Neural progenitor cell (in vitro differentiated cells): Measurements from ENCODE around the gene SMARCD3. TPM values are rescaled to one million over a fixed set of nuclear protein-coding genes. Genes with fewer than 3 reads are reported as not detected.
A peak's percentile ranks its signal among the peaks of the same experiment; 100 is the strongest.

Experiments used
- DNase-seq: peaks from one replicate; pipeline ENCODE4 v3.0.0-alpha.2; 2016; ENCODE audit warnings: low spot score
- H2AFZ ChIP-seq: fragments of 200-600 bp; sonication (generic); replicated peaks from 2 replicates; pipeline ENCODE4 v1.6.1; 2016; ENCODE audit warnings: antibody characterized with exemption
- H3F3A ChIP-seq: fragments of 200-600 bp; sonication (generic); 2 replicates; pipeline ENCODE4 v1.6.1; 2016; ENCODE audit warnings: antibody characterized with exemption, low read depth
- H3K27ac ChIP-seq: fragments of 200-600 bp; sonication (generic); 2 replicates; pipeline ENCODE4 v1.5.1; 2016; ENCODE audit warnings: mild to moderate bottlenecking
- H3K27me3 ChIP-seq: fragments of 200-600 bp; sonication (generic); 2 replicates; pipeline ENCODE4 v1.6.1; 2016; ENCODE audit warnings: mild to moderate bottlenecking, moderate library complexity
- H3K36me3 ChIP-seq: fragments of 200-600 bp; sonication (generic); 2 replicates; pipeline ENCODE4 v1.5.1; 2016
- H3K4me1 ChIP-seq: fragments of 200-600 bp; sonication (generic); 2 replicates; pipeline ENCODE4 v1.6.1; 2016; ENCODE audit warnings: mixed run types
- H3K4me2 ChIP-seq: fragments of 200-600 bp; sonication (generic); 2 replicates; pipeline ENCODE4 v1.6.1; 2016
- H3K4me3 ChIP-seq: fragments of 200-600 bp; sonication (generic); 2 replicates; pipeline ENCODE4 v1.5.1; 2016
- H3K79me2 ChIP-seq: fragments of 200-600 bp; sonication (generic); 2 replicates; pipeline ENCODE4 v1.6.1; 2016; ENCODE audit warnings: low read depth
- H3K9ac ChIP-seq: fragments of 200-600 bp; sonication (generic); 2 replicates; pipeline ENCODE4 v1.6.1; 2016
- H3K9me3 ChIP-seq: fragments of 200-600 bp; sonication (generic); 2 replicates; pipeline ENCODE4 v1.5.1; 2016; ENCODE audit warnings: low read depth
- H4K20me1 ChIP-seq: fragments of 200-600 bp; sonication (generic); 2 replicates; pipeline ENCODE4 v1.6.1; 2016; ENCODE audit warnings: low read depth
- H3K27ac Mint-ChIP-seq: 3 replicates; pipeline ENCODE4 v1.8.0; 2021; ENCODE audit warnings: mixed read lengths
- H3K27me3 Mint-ChIP-seq: 2 replicates; pipeline ENCODE4 v1.8.0; 2022; ENCODE audit warnings: low read depth, mild to moderate bottlenecking, inconsistent platforms, moderate library complexity, mixed read lengths; ENCODE audit not compliant: insufficient read depth
- H3K36me3 Mint-ChIP-seq: 3 replicates; pipeline ENCODE4 v1.8.0; 2021; ENCODE audit warnings: mixed read lengths
- H3K4me1 Mint-ChIP-seq: 3 replicates; pipeline ENCODE4 v1.8.0; 2021; ENCODE audit warnings: mixed read lengths
- H3K4me3 Mint-ChIP-seq: 3 replicates; pipeline ENCODE4 v1.8.0; 2021; ENCODE audit warnings: mild to moderate bottlenecking, moderate library complexity, mixed read lengths
- H3K9me3 Mint-ChIP-seq: 3 replicates; pipeline ENCODE4 v1.8.0; 2020; ENCODE audit warnings: mixed read lengths
- CTCF ChIP-seq: fragments of 200-600 bp; sonication (generic); IDR thresholded peaks from 2 replicates; pipeline ENCODE4 v1.5.1; 2017; ENCODE audit warnings: antibody characterized with exemption, mild to moderate bottlenecking
- EZH2 ChIP-seq: fragments of 200-600 bp; sonication (generic); IDR thresholded peaks from 2 replicates; pipeline ENCODE4 v1.6.1; 2017; ENCODE audit warnings: antibody characterized with exemption, mild to moderate bottlenecking, moderate library complexity
- EZH2phosphoT487 ChIP-seq: fragments of 200-600 bp; sonication (generic); IDR thresholded peaks from 2 replicates; pipeline ENCODE4 v1.6.1; 2017; ENCODE audit warnings: antibody characterized with exemption
- total RNA-seq: library from RNA; depleted of rRNA; stranded (reverse); fragments of >200 nt; gene quantifications from 2 replicates; pipeline ENCODE4 v1.2.3, GENCODE V29; 2015; ENCODE audit warnings: low replicate concordance

SMARCD3 gene
- total RNA-seq, 1 donor from 2014 or later, result 11.0 TPM

GRCh38 chr7:151240942-151241754 lies 7.3 kb downstream of the SMARCD3 start:
- no peaks in the 10 kb centered on the region for H3K36me3 ChIP-seq

GRCh38 chr7:151240536-151240935 lies 8.0 kb downstream of the SMARCD3 start:
- Histone ChIP-seq H3K9ac (no peak overlapping the region), H3K27me3 (peaks cover 12% of the 10 kb centered on the region), H3K27ac (no peak overlapping the region), H3K4me1 (peaks cover 26% of the 10 kb centered on the region), H4K20me1 (peaks cover 17% of the 10 kb centered on the region), H3F3A (peaks cover 10% of the 10 kb centered on the region), H3K79me2 (no peaks in the 10 kb centered on the region), H2AFZ (no peak overlapping the region), H3K9me3 (no peaks in the 10 kb centered on the region), H3K4me3 (no peak overlapping the region), H3K4me2 (no peak overlapping the region), H3K36me3 (no peaks in the 10 kb centered on the region)
- TF ChIP-seq CTCF, result no peak
- TF ChIP-seq EZH2phosphoT487, result no peak
- TF ChIP-seq EZH2, result no peak
- DNase-seq, result no peak
- peaks cover 20% of the 10 kb centered on the region for H3K36me3 Mint-ChIP-seq
- peaks cover 24% of the 10 kb centered on the region for H3K4me1 Mint-ChIP-seq
- no peak overlapping the region for H3K27ac Mint-ChIP-seq
- H3K4me3 Mint-ChIP-seq, result no peak overlapping the region
- peaks cover 10% of the 10 kb centered on the region for H3K27me3 Mint-ChIP-seq
- H3K9me3 Mint-ChIP-seq, result no peaks in the 10 kb centered on the region

More at GRCh38 chr7:151240942-151241754, 7.3 kb downstream of the SMARCD3 start:
- Histone ChIP-seq H3F3A (peaks cover 16% of the 10 kb centered on the region), H3K4me3 (no peak overlapping the region), H2AFZ (no peak overlapping the region), H3K27ac (no peak overlapping the region), H3K9me3 (no peaks in the 10 kb centered on the region), H3K9ac (no peak overlapping the region), H3K27me3 (peaks cover 18% of the 10 kb centered on the region), H3K4me1 (peaks cover 32% of the 10 kb centered on the region), H3K4me2 (no peak overlapping the region), H4K20me1 (peaks cover 23% of the 10 kb centered on the region), H3K79me2 (no peaks in the 10 kb centered on the region)
- peak overlapping the region; percentile 67 for H3K4me3 Mint-ChIP-seq
- peak overlapping the region; percentile 85 for H3K27ac Mint-ChIP-seq
- H3K36me3 Mint-ChIP-seq, result peaks cover 20% of the 10 kb centered on the region
- TF ChIP-seq EZH2, result no peak
- no peak for TF ChIP-seq CTCF
- TF ChIP-seq EZH2phosphoT487, result no peak
- H3K9me3 Mint-ChIP-seq, result no peaks in the 10 kb centered on the region
- peaks cover 12% of the 10 kb centered on the region for H3K27me3 Mint-ChIP-seq
- H3K4me1 Mint-ChIP-seq, result peaks cover 29% of the 10 kb centered on the region
- no peak for DNase-seq

- H3K4me3 Mint-ChIP-seq, result peak overlapping the region; percentile 35
- Histone ChIP-seq H3K9me3 (no peaks in the 10 kb centered on the region), H3K4me2 (no peak overlapping the region), H3F3A (peaks cover 5% of the 10 kb centered on the region), H3K9ac (no peak overlapping the region), H2AFZ (no peak overlapping the region), H3K27me3 (peaks cover 6% of the 10 kb centered on the region), H4K20me1 (peaks cover 13% of the 10 kb centered on the region), H3K4me3 (no peak overlapping the region), H3K27ac (no peak overlapping the region), H3K36me3 (no peaks in the 10 kb centered on the region), H3K79me2 (peaks cover under 1% of the 10 kb centered on the region), H3K4me1 (peaks cover 21% of the 10 kb centered on the region)
- DNase-seq, result no peak
- H3K4me1 Mint-ChIP-seq, result peaks cover 23% of the 10 kb centered on the region
- no peak for TF ChIP-seq CTCF
- TF ChIP-seq EZH2, result no peak
- no peak for TF ChIP-seq EZH2phosphoT487
- H3K9me3 Mint-ChIP-seq, result no peaks in the 10 kb centered on the region
- peaks cover 20% of the 10 kb centered on the region for H3K36me3 Mint-ChIP-seq
- H3K27ac Mint-ChIP-seq, result no peak overlapping the region
- peaks cover 12% of the 10 kb centered on the region for H3K27me3 Mint-ChIP-seq
These were observed 8.5 kb downstream of the SMARCD3 start for GRCh38 chr7:151239837-151240459.
